HG02884 (cell line): ENCODE data around the gene APBB1.

Experiments used
- ATAC-seq: cut with Tn5 transposase; IDR thresholded peaks from one replicate; pipeline ENCODE4 v1.9.1; 2021; ENCODE audit warnings: mild to moderate bottlenecking, moderate library complexity; ENCODE audit not compliant: unreplicated experiment

APBB1 gene

DNA sequence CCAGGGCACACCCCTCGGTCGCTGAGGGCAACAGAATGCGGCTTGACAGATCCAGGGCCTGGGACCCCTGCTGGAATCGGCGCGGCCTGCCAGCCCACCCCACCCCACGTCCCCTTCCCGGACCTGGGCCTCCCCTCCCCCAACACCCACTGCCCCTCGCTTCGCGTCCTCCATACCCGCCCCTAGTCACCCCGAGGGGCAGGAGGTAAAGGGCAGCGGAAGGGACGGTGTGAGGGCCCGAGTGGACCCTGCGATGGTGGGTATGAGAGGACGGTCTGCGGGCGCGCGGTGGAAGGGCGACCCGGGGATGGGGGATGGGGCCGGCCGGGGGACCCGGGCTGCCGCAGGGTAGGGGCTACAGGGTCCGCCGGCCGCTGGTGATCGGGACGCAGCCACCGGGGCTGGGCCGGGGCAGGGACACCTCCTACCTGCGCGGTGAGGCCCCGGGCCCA lies 311 bp downstream of the APBB1 start:
- no peak for ATAC-seq

GRCh38 chr11:6417907-6418556 lies 862 bp downstream of the APBB1 start:
- no peak for ATAC-seq

DNA sequence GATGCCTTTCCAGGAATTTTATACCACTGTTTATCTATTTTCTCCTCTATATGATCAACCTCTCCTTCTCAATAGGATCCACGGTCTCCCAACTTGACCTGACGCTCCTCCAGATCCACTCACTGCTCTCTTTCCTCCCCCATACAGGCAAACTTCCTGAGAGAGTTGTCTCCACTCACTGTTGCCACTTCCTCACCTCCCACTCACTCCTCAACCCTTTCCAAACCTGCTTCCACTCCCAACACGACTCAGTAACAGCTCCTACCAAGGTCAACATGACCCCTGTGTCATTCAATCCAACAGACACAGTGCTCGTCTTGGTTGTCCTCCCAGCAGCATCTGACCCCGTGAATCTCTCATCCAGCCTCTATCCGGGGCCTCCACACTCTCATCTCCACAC lies 3.1 kb downstream of the APBB1 start:
- ATAC-seq: no peak

DNA sequence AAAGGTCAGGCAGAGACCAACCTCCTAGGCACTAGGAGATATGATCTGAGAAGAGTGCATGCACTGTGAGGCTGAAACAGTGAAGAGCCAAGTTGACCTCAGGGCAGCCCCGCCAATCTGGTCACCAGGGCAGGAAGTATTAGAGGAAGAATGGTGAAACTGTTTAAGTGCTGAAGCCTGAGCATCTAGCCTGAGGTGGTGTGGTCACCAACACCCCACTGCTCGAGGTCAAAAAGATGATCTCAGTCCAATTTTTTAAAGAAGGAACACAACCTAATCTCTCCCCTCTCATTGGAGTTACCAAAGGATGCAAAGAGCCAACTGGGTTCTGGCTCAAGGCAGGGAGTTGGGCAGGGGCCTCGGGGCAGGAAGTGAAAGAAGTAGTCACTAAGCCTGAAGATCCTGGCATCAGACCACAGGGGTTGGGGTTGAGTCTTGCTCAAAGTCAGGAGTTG lies 4.0 kb downstream of the APBB1 start:
- ATAC-seq: no peak

- ATAC-seq: no peak
These were observed 5.1 kb downstream of the APBB1 start for GRCh38 chr11:6413791-6414201.

- no peak for ATAC-seq
These were observed 7.3 kb downstream of the APBB1 start for GRCh38 chr11:6411594-6412031.

DNA sequence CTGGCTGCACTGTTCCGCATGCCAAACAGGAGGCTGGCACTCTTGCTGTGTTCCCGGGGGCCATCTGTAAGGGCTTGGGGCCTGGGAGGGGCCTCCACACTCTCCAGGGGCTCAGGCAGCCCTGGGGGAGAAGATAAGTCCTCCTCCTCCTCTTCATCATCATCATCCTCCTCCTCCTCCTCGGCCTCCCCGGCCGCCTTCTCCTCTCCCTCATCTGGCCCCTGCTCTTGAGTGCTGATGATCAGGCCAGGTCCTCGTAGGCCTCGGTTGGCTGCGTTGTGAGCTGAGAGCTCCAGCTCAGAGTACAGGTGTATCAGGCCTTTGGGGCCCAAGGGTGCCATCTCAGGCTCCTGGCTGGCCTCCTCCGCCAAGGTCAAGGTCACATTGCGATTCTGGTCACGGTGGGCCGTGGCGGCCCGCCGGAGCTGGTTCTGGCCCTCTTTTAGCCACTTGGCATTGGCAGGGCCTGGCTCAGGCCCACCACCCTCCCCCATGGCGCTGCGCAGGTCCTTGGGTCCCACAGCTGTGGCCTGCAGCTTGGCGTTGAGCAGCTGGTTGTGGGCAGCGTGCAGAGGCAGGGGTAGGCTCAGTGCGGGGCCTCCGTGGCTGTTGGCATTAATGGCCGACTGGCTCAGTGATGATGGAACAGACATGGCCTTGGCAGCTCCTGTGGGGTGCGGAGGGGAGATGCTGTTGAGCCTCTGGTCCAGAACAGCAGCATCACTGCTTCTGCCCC lies 8.0 kb downstream of the APBB1 start:
- ATAC-seq: no peak

DNA sequence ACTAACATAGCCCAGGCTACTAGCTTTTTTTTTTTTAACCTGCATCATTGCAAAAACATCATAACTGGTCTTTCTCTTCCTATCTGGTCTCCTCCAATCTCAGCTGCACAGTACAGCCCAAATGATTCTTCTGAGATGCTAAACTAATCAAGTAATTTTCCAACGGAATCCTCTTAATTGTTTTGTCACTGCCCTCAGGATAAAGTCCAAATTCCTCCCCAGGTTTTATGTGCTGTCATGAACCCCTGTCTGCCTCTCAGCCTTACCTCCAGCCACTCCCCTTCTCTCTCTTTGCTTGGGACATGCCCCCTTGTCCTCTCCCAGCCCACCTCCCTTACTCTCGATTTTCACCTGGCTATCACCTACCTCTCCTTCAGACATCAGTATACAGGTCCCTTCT lies 12.5 kb downstream of the APBB1 start:
- ATAC-seq: no peak

DNA sequence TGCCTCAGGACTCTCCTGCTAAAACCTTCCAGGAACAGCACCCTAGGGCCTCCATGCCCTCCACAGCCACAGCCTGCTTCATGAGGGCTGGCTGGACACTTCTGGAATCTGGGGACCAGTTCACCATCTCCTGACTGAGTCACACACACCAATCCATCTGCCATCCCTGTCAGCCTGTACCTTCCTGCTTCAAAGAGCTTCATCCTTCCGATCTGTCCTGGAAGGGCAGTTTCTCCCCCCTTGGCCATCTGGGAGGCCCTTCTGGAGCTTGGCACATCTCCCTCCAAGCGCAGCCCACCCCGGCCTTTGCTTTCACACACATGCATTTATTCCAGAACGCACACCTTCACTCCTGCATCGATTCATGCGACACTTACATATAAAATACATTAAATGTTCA lies 13.0 kb downstream of the APBB1 start:
- no peak for ATAC-seq

GRCh38 chr11:6405052-6405667 lies 13.7 kb downstream of the APBB1 start:
- ATAC-seq: no peak

DNA sequence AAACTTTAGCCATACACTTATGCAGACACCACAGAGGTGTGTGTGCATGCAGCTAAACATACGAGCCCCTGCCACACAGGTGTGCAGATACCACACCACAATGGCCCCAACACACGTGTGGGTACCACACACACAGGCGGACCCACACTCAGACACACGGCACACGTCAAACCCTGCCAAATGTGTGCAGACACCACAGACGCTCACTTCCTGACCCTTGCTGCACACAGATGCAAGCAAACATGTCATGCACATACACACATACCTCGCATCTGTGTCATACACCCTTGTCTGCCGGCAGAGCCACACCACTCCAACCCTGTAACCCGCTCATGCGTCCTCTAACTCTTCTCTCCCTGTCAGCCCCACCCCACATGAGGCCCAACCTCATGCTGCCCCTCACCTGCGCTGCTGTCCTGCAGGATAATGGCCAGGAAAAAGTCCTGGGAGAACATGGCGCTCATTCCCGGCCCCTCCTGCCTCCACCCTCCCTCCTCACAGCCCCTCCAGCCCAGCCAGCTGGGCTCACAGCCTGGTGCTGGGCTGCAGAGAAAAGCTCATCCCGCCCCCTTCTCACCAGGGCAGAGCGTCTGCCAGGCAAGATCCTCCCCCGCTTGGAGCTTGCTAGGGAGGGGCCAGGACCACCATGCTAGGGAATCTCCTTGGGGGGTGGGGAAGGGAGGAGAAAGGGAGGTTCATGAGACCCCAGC lies 14.4 kb downstream of the APBB1 start:
- ATAC-seq: no peak

- no peak for ATAC-seq
These were observed 15.4 kb downstream of the APBB1 start for GRCh38 chr11:6403539-6403938.

DNA sequence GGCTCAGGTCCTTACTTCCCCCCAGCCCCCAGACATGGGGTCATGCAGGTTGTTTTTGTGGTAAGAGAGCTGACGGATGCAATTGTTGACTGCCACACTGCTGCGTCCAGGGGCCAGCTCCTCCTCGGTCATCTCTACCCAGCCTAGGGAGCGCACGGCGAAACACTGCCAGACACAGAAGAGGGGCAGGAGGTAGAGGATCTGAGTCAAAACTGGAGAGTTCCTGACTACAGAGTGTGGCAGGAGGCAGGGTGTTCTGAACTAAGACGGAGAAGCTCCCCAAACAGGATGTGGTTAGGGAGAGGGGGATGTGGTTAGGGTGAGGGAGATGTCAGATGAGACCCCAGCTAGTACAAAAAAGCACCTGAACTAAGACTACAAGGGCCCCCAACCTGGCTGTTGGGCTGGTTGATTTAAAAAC lies 16.3 kb downstream of the APBB1 start:
- ATAC-seq: peak; percentile 98

DNA sequence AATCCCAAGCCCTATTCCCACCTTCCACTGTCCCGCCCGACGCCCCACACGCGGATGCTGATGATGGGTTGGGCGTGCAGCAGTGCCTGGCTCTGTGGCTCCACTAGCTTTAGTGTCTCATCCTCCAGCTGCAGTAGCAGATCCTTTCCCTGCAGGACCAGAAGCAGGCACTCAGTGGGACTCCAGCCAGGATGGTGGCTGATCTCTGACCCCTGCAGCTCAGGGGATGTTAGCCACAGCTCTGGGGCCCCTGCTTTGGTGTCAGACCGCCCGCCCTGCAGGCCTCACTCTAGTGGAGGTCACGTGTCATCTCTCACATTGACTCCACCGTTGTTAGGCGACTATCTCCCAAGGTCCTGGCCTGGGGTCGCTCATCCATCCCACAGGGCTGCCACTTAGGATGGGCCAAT lies 16.8 kb downstream of the APBB1 start:
- peak; percentile 36 for ATAC-seq

- no peak for ATAC-seq
These were observed 17.4 kb downstream of the APBB1 start for GRCh38 chr11:6401464-6401863.

GRCh38 chr11:6400431-6401345 lies 18.2 kb downstream of the APBB1 start:
- no peak for ATAC-seq

DNA sequence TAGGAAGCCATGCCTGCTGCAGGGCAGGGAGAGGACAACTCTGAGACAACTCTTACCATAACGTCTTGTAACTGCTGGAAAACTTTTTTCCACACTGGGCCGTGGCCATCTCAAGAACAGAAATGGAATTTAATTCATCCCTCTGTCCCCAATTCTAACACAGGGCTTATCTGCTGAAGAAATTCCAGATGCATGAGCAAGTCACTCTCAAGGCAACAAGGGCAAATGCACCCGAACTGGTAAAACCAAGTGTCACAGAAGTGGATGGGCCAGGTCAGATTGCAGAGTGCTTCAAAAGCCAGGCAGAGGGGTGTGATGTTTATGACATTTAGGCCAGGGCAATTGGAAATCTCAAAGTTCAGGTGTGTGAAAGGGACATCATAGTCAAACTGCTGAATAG lies 21.3 kb downstream of the APBB1 start:
- ATAC-seq: no peak

DNA sequence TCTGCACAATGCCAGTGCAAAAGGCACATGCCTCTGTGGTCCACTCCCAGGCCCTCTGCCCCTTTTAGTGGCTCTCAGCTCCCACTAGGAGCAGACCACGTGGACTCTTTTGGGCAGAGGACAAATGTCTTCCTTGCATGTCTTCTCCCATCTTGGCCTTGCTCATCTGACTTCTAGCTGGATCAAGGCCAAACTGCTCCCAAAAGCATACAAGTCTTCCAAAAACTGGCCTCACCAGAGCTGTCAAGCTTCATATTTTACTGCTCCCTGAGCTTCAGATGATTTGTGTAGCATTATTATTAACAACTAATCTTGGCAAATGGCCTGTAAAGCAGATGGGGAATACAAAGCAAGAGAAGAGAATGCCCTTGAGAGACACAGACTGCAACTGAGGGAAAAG lies 21.7 kb downstream of the APBB1 start:
- ATAC-seq: no peak

DNA sequence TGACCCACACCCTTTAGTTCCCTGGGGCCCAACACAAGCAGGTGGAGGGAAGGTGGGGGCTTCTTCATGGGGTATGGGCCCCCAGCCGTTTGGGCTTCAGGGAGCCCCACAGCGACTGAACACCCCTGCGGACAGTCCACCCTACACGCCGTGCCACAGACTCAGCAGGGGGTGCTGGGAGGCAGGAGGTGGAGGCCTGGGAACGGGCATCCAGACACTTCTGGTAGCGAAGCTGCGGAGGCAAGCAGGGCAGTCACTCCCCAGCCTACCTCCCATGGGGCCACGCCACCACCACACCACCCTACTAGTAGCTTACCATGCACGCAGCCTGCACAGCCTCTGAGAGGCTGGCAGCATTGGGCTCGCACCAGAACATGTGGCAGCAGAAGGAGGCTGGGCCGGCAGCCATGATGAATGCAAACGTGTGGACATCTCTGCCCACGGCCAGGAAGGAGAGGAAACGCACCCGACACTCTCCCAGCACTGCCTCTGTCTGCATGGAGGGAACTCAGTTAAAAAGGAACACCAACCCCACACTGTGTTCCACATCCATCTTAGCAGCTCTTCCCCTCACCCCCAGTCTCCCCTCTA lies 23.3 kb downstream of the APBB1 start:
- ATAC-seq: no peak
